GM23338 (cell line): ENCODE data around the gene PCSK6. TPM values are rescaled to one million over a fixed set of nuclear protein-coding genes. Genes with fewer than 3 reads are reported as not detected.

ENCODE experiments used
- ATAC-seq: fragments of 200-7000 bp; cut with Tn5 transposase; 3 replicates; pipeline ENCODE4 v1.9.1; 2020
- DNase-seq: peaks from one replicate; pipeline ENCODE4 v3.0.0-alpha.2; 2015; ENCODE audit warnings: low spot score
- H2AFZ ChIP-seq: fragments of 200-600 bp; sonication (generic); 2 replicates; pipeline ENCODE4 v1.8.0; 2016; ENCODE audit warnings: antibody characterized with exemption, mild to moderate bottlenecking, moderate library complexity
- H3F3A ChIP-seq: fragments of 200-600 bp; sonication (generic); replicated peaks from 2 replicates; pipeline ENCODE4 v1.8.0; 2017; ENCODE audit warnings: antibody characterized with exemption, mixed run types, low read depth
- H3K27ac ChIP-seq: fragments of 200-600 bp; sonication (generic); 2 replicates; pipeline ENCODE4 v1.6.1; 2016; ENCODE audit warnings: low read depth
- H3K27me3 ChIP-seq: fragments of 200-600 bp; sonication (generic); 2 replicates; pipeline ENCODE4 v1.8.0; 2016; ENCODE audit warnings: mild to moderate bottlenecking, mixed run types, moderate library complexity; ENCODE audit not compliant: insufficient read depth
- H3K36me3 ChIP-seq: fragments of 200-600 bp; sonication (generic); 2 replicates; pipeline ENCODE4 v1.8.0; 2016; ENCODE audit warnings: mild to moderate bottlenecking; ENCODE audit not compliant: insufficient read depth
- H3K4me1 ChIP-seq: fragments of 200-600 bp; sonication (generic); 2 replicates; pipeline ENCODE4 v1.8.0; 2016; ENCODE audit warnings: mild to moderate bottlenecking, moderate library complexity; ENCODE audit not compliant: insufficient read depth
- H3K4me2 ChIP-seq: fragments of 200-600 bp; sonication (generic); 2 replicates; pipeline ENCODE4 v1.7.1; 2017; ENCODE audit warnings: mixed run types
- H3K4me3 ChIP-seq: fragments of 200-600 bp; sonication (generic); 2 replicates; pipeline ENCODE4 v1.6.1; 2016; ENCODE audit warnings: mixed run types
- H3K79me2 ChIP-seq: fragments of 200-600 bp; sonication (generic); replicated peaks from 2 replicates; pipeline ENCODE4 v1.8.0; 2017; ENCODE audit warnings: mild to moderate bottlenecking; ENCODE audit not compliant: insufficient read depth
- H3K9me2 ChIP-seq: fragments of 200-600 bp; sonication (generic); 2 replicates; pipeline ENCODE4 v1.8.0; 2017; ENCODE audit not compliant: insufficient read depth
- H4K20me1 ChIP-seq: fragments of 200-600 bp; sonication (generic); replicated peaks from 2 replicates; pipeline ENCODE4 v1.8.0; 2017; ENCODE audit warnings: mild to moderate bottlenecking; ENCODE audit not compliant: insufficient read depth
- H3K27ac Mint-ChIP-seq: 2 replicates; pipeline ENCODE4 v1.8.0; 2020; ENCODE audit warnings: inconsistent platforms, mild to moderate bottlenecking, moderate library complexity, mixed read lengths
- H3K27me3 Mint-ChIP-seq: 3 replicates; pipeline ENCODE4 v1.8.0; 2022; ENCODE audit warnings: low read depth, mild to moderate bottlenecking, moderate library complexity, mixed read lengths, inconsistent platforms; ENCODE audit not compliant: insufficient read depth, poor library complexity
- H3K36me3 Mint-ChIP-seq: 3 replicates; pipeline ENCODE4 v1.8.0; 2021; ENCODE audit warnings: low read depth, mild to moderate bottlenecking, inconsistent platforms, moderate library complexity, mixed read lengths
- H3K4me1 Mint-ChIP-seq: 3 replicates; pipeline ENCODE4 v1.8.0; 2020; ENCODE audit warnings: mild to moderate bottlenecking, inconsistent platforms, mixed read lengths
- H3K4me3 Mint-ChIP-seq: 3 replicates; pipeline ENCODE4 v1.8.0; 2021; ENCODE audit warnings: moderate library complexity, mild to moderate bottlenecking, inconsistent platforms, mixed read lengths
- H3K9me3 Mint-ChIP-seq: 3 replicates; pipeline ENCODE4 v1.8.0; 2020; ENCODE audit warnings: moderate library complexity, mild to moderate bottlenecking, inconsistent platforms, mixed read lengths
- CREB1 ChIP-seq: fragments of 250-450 bp; sonication (Bioruptor Pico); IDR thresholded peaks from 2 replicates; pipeline ENCODE4 v1.5.0; 2020; ENCODE audit warnings: low read depth, mild to moderate bottlenecking, moderate library complexity
- CTCF ChIP-seq, 2 experiments: fragments of 200-600 bp in 1 of 2; sonication (generic) in 1 of 2; conservative IDR thresholded peaks; 2 replicates each; pipeline versions ENCODE4 v1.5.1 to v1.6.1; 2016 to 2017; ENCODE audit warnings: antibody characterized with exemption in 2 of 2, low read depth in 2 of 2, mild to moderate bottlenecking in 2 of 2, moderate library complexity in 1 of 2
- ETS1 ChIP-seq: IDR thresholded peaks from 2 replicates; pipeline ENCODE4 v1.6.1; 2016; ENCODE audit warnings: antibody characterized with exemption
- EZH2 ChIP-seq: fragments of 200-600 bp; sonication (generic); IDR thresholded peaks from one replicate; pipeline ENCODE4 v1.8.0; 2017; ENCODE audit warnings: antibody characterized with exemption, mild to moderate bottlenecking, low read depth; ENCODE audit not compliant: unreplicated experiment
- JUNB ChIP-seq: IDR thresholded peaks from one replicate; pipeline ENCODE4 v1.6.1; 2016; ENCODE audit warnings: antibody characterized with exemption; ENCODE audit not compliant: unreplicated experiment
- NANOG ChIP-seq: IDR thresholded peaks from 2 replicates; pipeline ENCODE4 v1.6.1; 2016; ENCODE audit warnings: antibody characterized with exemption, borderline replicate concordance
- POLR2AphosphoS5 ChIP-seq: IDR thresholded peaks from 2 replicates; pipeline ENCODE4 v1.6.1; 2016; ENCODE audit warnings: antibody characterized with exemption, low read depth
- REST ChIP-seq: IDR thresholded peaks from one replicate; pipeline ENCODE4 v1.6.1; 2018; ENCODE audit warnings: antibody characterized with exemption; ENCODE audit not compliant: unreplicated experiment
- STAT1 ChIP-seq: IDR thresholded peaks from one replicate; pipeline ENCODE4 v1.6.1; 2016; ENCODE audit warnings: antibody characterized with exemption; ENCODE audit not compliant: unreplicated experiment
- ZNF114 ChIP-seq: fragments of 250-450 bp; sonication (Bioruptor Pico); IDR thresholded peaks from 2 replicates; pipeline ENCODE4 v1.5.0; 2020; ENCODE audit warnings: mild to moderate bottlenecking, moderate library complexity
- ZNF331 ChIP-seq: fragments of 250-450 bp; sonication (Bioruptor Pico); IDR thresholded peaks from 2 replicates; pipeline ENCODE4 v1.5.0; 2020; ENCODE audit warnings: low read depth, mild to moderate bottlenecking, moderate library complexity
- polyA plus RNA-seq: library from polyadenylated mRNA; unstranded; fragments of >200 nt; fragmentation: Nextera tagmentation; extraction: Ambion mirVana; gene quantifications from 2 replicates; pipeline ENCODE4 v1.2.1, GENCODE V29; 2016
- total RNA-seq: library from RNA; depleted of rRNA; stranded (reverse); fragments of >200 nt; shearing (Covaris generic); gene quantifications from 2 replicates; pipeline ENCODE4 v1.2.3, GENCODE V29; 2014

The PCSK6 gene
- total and polyA plus RNA-seq, 2 experiments from 2014 or later, result 1.7 to 6.7 TPM

- TF ChIP-seq REST (no peak), ZNF331 (CRISPR knock-in tag) (no peak), EZH2 (no peak), JUNB (no peak), POLR2AphosphoS5 (no peak), CTCF (conservative IDR thresholded peaks at IDR 0.05; ENCODE audit: low read depth in 2 of 2) (no peak), ETS1 (no peak), ZNF114 (CRISPR knock-in tag) (no peak), NANOG (no peak), STAT1 (no peak)
Observed at GRCh38 chr15:101464999-101465669, 24.4 kb downstream of the PCSK6 start (continued).

GRCh38 chr15:101464256-101464998 lies 25.1 kb downstream of the PCSK6 start:
- Mint-ChIP-seq H3K4me1 (peaks cover 5% of the 10 kb centered on the region; the same call in 2 of the 3 replicates), H3K27ac (no peak overlapping the region), H3K36me3 (no peaks in the 10 kb centered on the region), H3K4me3 (no peak overlapping the region), H3K27me3 (peaks cover 2% of the 10 kb centered on the region), H3K9me3 (no peaks in the 10 kb centered on the region)
- Histone ChIP-seq H3F3A (no peaks in the 10 kb centered on the region), H3K36me3 (no peaks in the 10 kb centered on the region; the same call in 1 of the 2 replicates), H2AFZ (no peak overlapping the region), H3K4me1 (no peaks in the 10 kb centered on the region), H3K27me3 (no peaks in the 10 kb centered on the region), H3K9me2 (no peaks in the 10 kb centered on the region), H3K27ac (no peak overlapping the region), H3K4me2 (no peak overlapping the region), H4K20me1 (no peaks in the 10 kb centered on the region), H3K4me3 (no peak overlapping the region), H3K79me2 (no peaks in the 10 kb centered on the region)
- ATAC-seq, result no peak
- no peak for DNase-seq
- TF ChIP-seq CREB1 (CRISPR knock-in tag), result no peak
- TF ChIP-seq ETS1, result no peak
- TF ChIP-seq CTCF (conservative IDR thresholded peaks at IDR 0.05; ENCODE audit: low read depth in 2 of 2), result no peak
- TF ChIP-seq ZNF331 (CRISPR knock-in tag), result no peak
- TF ChIP-seq NANOG, result no peak
